Islet precursor cell (in vitro differentiated cells): Measurements from ENCODE around the gene MINAR1.
"Not testable (repeated sequence)": the region's sequence is repeated elsewhere in the genome, so short reads cannot be mapped to it uniquely, and the experiment has no call there.

Source experiments
- DNase-seq: peaks from one replicate; pipeline ENCODE4 v3.0.0-alpha.2; 2018

The MINAR1 gene

GRCh38 chr15:79431636-79432344 lies at the start of gene MINAR1:
Gene MINAR1 (plus strand): TSS chr15:79432336. CDS start chr15:79456148, 23,812 bp downstream.
- DNase-seq = peak; percentile 91

- DNase-seq = no peak
Measured at GRCh38 chr15:79394231-79394630, 37.9 kb upstream of the MINAR1 start.

- no peak for DNase-seq
Measured at GRCh38 chr15:79396850-79397249, 35.3 kb upstream of the MINAR1 start.

- DNase-seq = no peak
Measured at GRCh38 chr15:79397269-79397910, 34.7 kb upstream of the MINAR1 start.

GRCh38 chr15:79399606-79400005 lies 32.5 kb upstream of the MINAR1 start:
- DNase-seq = no peak

- no peak for DNase-seq
Measured at GRCh38 chr15:79400650-79401049, 31.5 kb upstream of the MINAR1 start.

GRCh38 chr15:79401301-79401700 lies 30.8 kb upstream of the MINAR1 start:
- DNase-seq = no peak

- no peak for DNase-seq
Measured at GRCh38 chr15:79402136-79402535, 30.0 kb upstream of the MINAR1 start.

- DNase-seq = no peak
Measured at GRCh38 chr15:79403501-79403900, 28.6 kb upstream of the MINAR1 start.

- no peak for DNase-seq
Measured at GRCh38 chr15:79406210-79406609, 25.9 kb upstream of the MINAR1 start.

GRCh38 chr15:79408041-79408440 lies 24.1 kb upstream of the MINAR1 start:
- DNase-seq = no peak

- no peak for DNase-seq
Measured at GRCh38 chr15:79410237-79410636, 21.9 kb upstream of the MINAR1 start.

- DNase-seq = no peak
Measured at GRCh38 chr15:79412010-79412409, 20.1 kb upstream of the MINAR1 start.

GRCh38 chr15:79412429-79412828 lies 19.7 kb upstream of the MINAR1 start:
- DNase-seq = no peak

- DNase-seq = no peak
Measured at GRCh38 chr15:79416876-79417275, 15.3 kb upstream of the MINAR1 start.

- DNase-seq = no peak
Measured at GRCh38 chr15:79418693-79419279, 13.3 kb upstream of the MINAR1 start.

GRCh38 chr15:79425591-79426295 lies 6.4 kb upstream of the MINAR1 start:
- no peak for DNase-seq

- not testable (repeated sequence) for DNase-seq
Measured at GRCh38 chr15:79426899-79427298, 5.2 kb upstream of the MINAR1 start.

GRCh38 chr15:79427781-79428598 lies 4.1 kb upstream of the MINAR1 start:
- no peak for DNase-seq

- DNase-seq = peak; percentile 65
Measured at GRCh38 chr15:79430901-79431635, 1.1 kb upstream of the MINAR1 start.

- peak; percentile 79 for DNase-seq
Measured at GRCh38 chr15:79432345-79433275, 474 bp downstream of the MINAR1 start.
